ENCODE data around the gene ALK.
A peak's percentile ranks its signal among the peaks of the same experiment; 100 is the strongest.

ALK gene

GRCh38 chr2:29206941-29207340 is 714.4 kb downstream of the ALK start:
- no peak overlapping the region for H3K4me3 ChIP-seq
- no peak overlapping the region for H3K27ac ChIP-seq
- H3K36me3 ChIP-seq (ENCODE audit: insufficient read depth, low read length) = peaks cover 9% of the 10 kb centered on the region; the same call in 1 of the 2 replicates
- no peak overlapping the region for H3K9ac ChIP-seq (ENCODE audit: insufficient read length)
- no peaks in the 10 kb centered on the region for H3K9me3 ChIP-seq (ENCODE audit: low read depth, low read length)
- no peak for DNase-seq (ENCODE audit: low read depth, low spot score)
- TF ChIP-seq FOXP2 (optimal IDR thresholded peaks at IDR 0.05; ENCODE audit: control extremely low read depth, extremely low read length, insufficient read depth) (no peak), EZH2 (IDR thresholded peaks at IDR 0.05) (no peak), POLR2AphosphoS5 (IDR thresholded peaks at IDR 0.05; ENCODE audit: borderline replicate concordance, low read depth, low read length) (no peak)

- DNase-seq (ENCODE audit: low read depth, low spot score) = no peak
- Histone ChIP-seq H3K4me3 (no peak overlapping the region), H3K9me3 (ENCODE audit: low read depth, low read length) (no peaks in the 10 kb centered on the region), H3K9ac (ENCODE audit: insufficient read length) (no peak overlapping the region), H3K36me3 (ENCODE audit: insufficient read depth, low read length) (peaks cover 5% of the 10 kb centered on the region; the same call in 1 of the 2 replicates), H3K27ac (0 out of 2 replicates have a peak overlapping the region, but pooled peaks have one; percentile 7)
- no peak for TF ChIP-seq FOXP2 (optimal IDR thresholded peaks at IDR 0.05; ENCODE audit: control extremely low read depth, extremely low read length, insufficient read depth)
- TF ChIP-seq EZH2 (IDR thresholded peaks at IDR 0.05) = no peak
- no peak for TF ChIP-seq POLR2AphosphoS5 (IDR thresholded peaks at IDR 0.05; ENCODE audit: borderline replicate concordance, low read depth, low read length)
Measured at GRCh38 chr2:29202819-29203495, 718.4 kb downstream of the ALK start.

GRCh38 chr2:29201979-29202378 is 719.4 kb downstream of the ALK start:
- H3K27ac ChIP-seq = 0 out of 2 replicates have a peak overlapping the region, but pooled peaks have one; percentile 7
- no peak overlapping the region for H3K4me3 ChIP-seq
- H3K9me3 ChIP-seq (ENCODE audit: low read depth, low read length) = no peaks in the 10 kb centered on the region
- H3K36me3 ChIP-seq (ENCODE audit: insufficient read depth, low read length) = peaks cover 4% of the 10 kb centered on the region; the same call in 1 of the 2 replicates
- no peak for TF ChIP-seq FOXP2 (optimal IDR thresholded peaks at IDR 0.05; ENCODE audit: control extremely low read depth, extremely low read length, insufficient read depth)
- no peak for TF ChIP-seq POLR2AphosphoS5 (IDR thresholded peaks at IDR 0.05; ENCODE audit: borderline replicate concordance, low read depth, low read length)
- no peak for TF ChIP-seq EZH2 (IDR thresholded peaks at IDR 0.05)
- no peak for DNase-seq (ENCODE audit: low read depth, low spot score)
- H3K9ac ChIP-seq (ENCODE audit: insufficient read length) = no peak overlapping the region

- no peak overlapping the region for H3K9ac ChIP-seq (ENCODE audit: insufficient read length)
- no peak overlapping the region for H3K4me3 ChIP-seq
- no peak for DNase-seq (ENCODE audit: low read depth, low spot score)
- peaks cover 5% of the 10 kb centered on the region for H3K36me3 ChIP-seq (ENCODE audit: insufficient read depth, low read length)
- no peak overlapping the region for H3K27ac ChIP-seq
- H3K9me3 ChIP-seq (ENCODE audit: low read depth, low read length) = no peaks in the 10 kb centered on the region
- TF ChIP-seq EZH2 (IDR thresholded peaks at IDR 0.05) (no peak), POLR2AphosphoS5 (IDR thresholded peaks at IDR 0.05; ENCODE audit: borderline replicate concordance, low read depth, low read length) (no peak), FOXP2 (optimal IDR thresholded peaks at IDR 0.05; ENCODE audit: control extremely low read depth, extremely low read length, insufficient read depth) (no peak)
Measured at GRCh38 chr2:29196792-29197788, 724.3 kb downstream of the ALK start.

- Histone ChIP-seq H3K9me3 (ENCODE audit: low read depth, low read length) (no peaks in the 10 kb centered on the region), H3K27ac (no peak overlapping the region), H3K36me3 (ENCODE audit: insufficient read depth, low read length) (peaks cover 8% of the 10 kb centered on the region), H3K9ac (ENCODE audit: insufficient read length) (no peak overlapping the region), H3K4me3 (no peak overlapping the region)
- DNase-seq (ENCODE audit: low read depth, low spot score) = no peak
- TF ChIP-seq FOXP2 (optimal IDR thresholded peaks at IDR 0.05; ENCODE audit: control extremely low read depth, extremely low read length, insufficient read depth) (no peak), POLR2AphosphoS5 (IDR thresholded peaks at IDR 0.05; ENCODE audit: borderline replicate concordance, low read depth, low read length) (no peak), EZH2 (IDR thresholded peaks at IDR 0.05) (no peak)
Measured at GRCh38 chr2:29195796-29196195, 725.6 kb downstream of the ALK start.

- no peak overlapping the region for H3K9ac ChIP-seq (ENCODE audit: insufficient read length)
- TF ChIP-seq POLR2AphosphoS5 (IDR thresholded peaks at IDR 0.05; ENCODE audit: borderline replicate concordance, low read depth, low read length) (no peak), EZH2 (IDR thresholded peaks at IDR 0.05) (no peak), FOXP2 (optimal IDR thresholded peaks at IDR 0.05; ENCODE audit: control extremely low read depth, extremely low read length, insufficient read depth) (no peak)
- H3K27ac ChIP-seq = no peak overlapping the region
- DNase-seq (ENCODE audit: low read depth, low spot score) = no peak
- no peak overlapping the region for H3K4me3 ChIP-seq
- no peaks in the 10 kb centered on the region for H3K9me3 ChIP-seq (ENCODE audit: low read depth, low read length)
- H3K36me3 ChIP-seq (ENCODE audit: insufficient read depth, low read length) = peaks cover 8% of the 10 kb centered on the region
Measured at GRCh38 chr2:29193681-29194080, 727.7 kb downstream of the ALK start.

GRCh38 chr2:29193111-29193510 is 728.3 kb downstream of the ALK start:
- DNase-seq (ENCODE audit: low read depth, low spot score) = no peak
- H3K9ac ChIP-seq (ENCODE audit: insufficient read length) = no peak overlapping the region

GRCh38 chr2:29192526-29192925 is 728.9 kb downstream of the ALK start:
- no peak for DNase-seq (ENCODE audit: low read depth, low spot score)
- no peak overlapping the region for H3K4me3 ChIP-seq
- TF ChIP-seq POLR2AphosphoS5 (IDR thresholded peaks at IDR 0.05; ENCODE audit: borderline replicate concordance, low read depth, low read length) = no peak
- TF ChIP-seq FOXP2 (optimal IDR thresholded peaks at IDR 0.05; ENCODE audit: control extremely low read depth, extremely low read length, insufficient read depth) = no peak
- TF ChIP-seq EZH2 (IDR thresholded peaks at IDR 0.05) = no peak
- H3K9me3 ChIP-seq (ENCODE audit: low read depth, low read length) = 0 out of 2 replicates have a peak, but pooled peaks cover 3% of the 10 kb centered on the region
- H3K27ac ChIP-seq = 0 out of 2 replicates have a peak overlapping the region, but pooled peaks have one; percentile 35
- no peak overlapping the region for H3K9ac ChIP-seq (ENCODE audit: insufficient read length)
- H3K36me3 ChIP-seq (ENCODE audit: insufficient read depth, low read length) = peaks cover 13% of the 10 kb centered on the region

More at GRCh38 chr2:29193111-29193510, 728.3 kb downstream of the ALK start:
- peaks cover 10% of the 10 kb centered on the region for H3K36me3 ChIP-seq (ENCODE audit: insufficient read depth, low read length)
- no peak for TF ChIP-seq EZH2 (IDR thresholded peaks at IDR 0.05)
- TF ChIP-seq FOXP2 (optimal IDR thresholded peaks at IDR 0.05; ENCODE audit: control extremely low read depth, extremely low read length, insufficient read depth) = no peak
- no peak for TF ChIP-seq POLR2AphosphoS5 (IDR thresholded peaks at IDR 0.05; ENCODE audit: borderline replicate concordance, low read depth, low read length)
- H3K27ac ChIP-seq = no peak overlapping the region
- no peaks in the 10 kb centered on the region for H3K9me3 ChIP-seq (ENCODE audit: low read depth, low read length)
- H3K4me3 ChIP-seq = no peak overlapping the region
